GDM1 (cell line): ENCODE measurements around the gene COA3.
A peak's percentile ranks its signal among the peaks of the same experiment; 100 is the strongest.

Experiments used
- DNase-seq: peaks from one replicate; lab custom pipeline; 2025; lab: John Stamatoyannopoulos, UW

The COA3 gene

GRCh38 chr17:42798383-42799380, at the start of gene COA3, which contains the start of gene CNTD1:
Gene COA3, minus strand, starts transcription at chr17:42798704. Its CDS starts 23 bp downstream, at chr17:42798681.
Gene CNTD1, plus strand, starts transcription at chr17:42798861. Its CDS starts 207 bp downstream, at chr17:42799068.
- peak; percentile 73 for DNase-seq

GRCh38 chr17:42848093-42848492, 49.6 kb upstream of the COA3 start:
- no peak for DNase-seq

- DNase-seq, result no peak
These were observed 48.2 kb upstream of the COA3 start for GRCh38 chr17:42846594-42847280.

- DNase-seq, result no peak
These were observed 47.6 kb upstream of the COA3 start for GRCh38 chr17:42845918-42846593.

- no peak for DNase-seq
These were observed 47.0 kb upstream of the COA3 start for GRCh38 chr17:42845556-42845917.

- DNase-seq, result no peak
These were observed 46.5 kb upstream of the COA3 start for GRCh38 chr17:42844761-42845555.

GRCh38 chr17:42844271-42844670, 45.8 kb upstream of the COA3 start, which contains the start of gene AOC2:
Gene AOC2, plus strand, starts transcription at chr17:42844580. Its CDS starts 47 bp downstream, at chr17:42844627.
- no peak for DNase-seq

GRCh38 chr17:42843358-42843934, 44.9 kb upstream of the COA3 start:
- DNase-seq, result peak; percentile 40

- no peak for DNase-seq
These were observed 43.6 kb upstream of the COA3 start for GRCh38 chr17:42841975-42842685.

GRCh38 chr17:42835732-42836131, 37.2 kb upstream of the COA3 start:
- DNase-seq, result no peak

GRCh38 chr17:42833767-42834422, 35.4 kb upstream of the COA3 start:
- DNase-seq, result no peak

- peak; percentile 80 for DNase-seq
These were observed 34.6 kb upstream of the COA3 start, which contains the start of gene PSME3 for GRCh38 chr17:42832934-42833766. Gene PSME3, plus strand, starts transcription at chr17:42833397. Its CDS starts 235 bp downstream, at chr17:42833632.

GRCh38 chr17:42832213-42832933, 33.9 kb upstream of the COA3 start:
- DNase-seq, result no peak

- no peak for DNase-seq
These were observed 32.5 kb upstream of the COA3 start for GRCh38 chr17:42830971-42831370.

- no peak for DNase-seq
These were observed 29.0 kb upstream of the COA3 start for GRCh38 chr17:42827472-42827871.

GRCh38 chr17:42821176-42821575, 22.7 kb upstream of the COA3 start:
- DNase-seq, result no peak

GRCh38 chr17:42819939-42820535, 21.5 kb upstream of the COA3 start:
- peak; percentile 45 for DNase-seq

GRCh38 chr17:42818379-42818778, 19.9 kb upstream of the COA3 start:
- DNase-seq, result no peak
